CD4-positive, alpha-beta T cell (primary cell): Measurements from ENCODE around the gene ZCCHC2. TPM values are rescaled to one million over a fixed set of nuclear protein-coding genes. Genes with fewer than 3 reads are reported as not detected.

Experiments
- ATAC-seq: fragments of 200-7000 bp; cut with Tn5 transposase; one replicate; pipeline ENCODE4 v1.10.0; 2022; ENCODE audit warnings: mild to moderate bottlenecking; ENCODE audit not compliant: poor library complexity
- CTCF ChIA-PET: fragments of 350-600 bp; sonication (Branson Sonifier 250); formaldehyde crosslinking; loops from one replicate; lab custom pipeline; 2021; ENCODE audit warnings: antibody characterized with exemption, inconsistent platforms; lab: Charles Lee
- POLR2A ChIA-PET: fragments of 350-600 bp; sonication (Branson Sonifier 250); formaldehyde crosslinking; loops from one replicate; lab custom pipeline; 2021; ENCODE audit warnings: antibody characterized with exemption, inconsistent platforms; lab: Charles Lee
- DNase-seq, 14 experiments: peaks; one replicate each; pipeline ENCODE4 v3.0.0-alpha.2; 2013 to 2020; ENCODE audit warnings: mixed read lengths in 2 of 14
- H3K27ac ChIP-seq, 2 donors: one replicate each; pipeline versions ENCODE4 v1.5.1 to v1.7.0; 2013; ENCODE audit warnings: low read length in 2 of 2, low read depth in 1 of 2, mild to moderate bottlenecking in 1 of 2
- H3K27me3 ChIP-seq, 2 experiments: 1 replicate in 1 of 2; 2 replicates in 1 of 2; pipeline versions ENCODE4 v1.6.1 to v1.7.0; 2013; ENCODE audit warnings: low read length in 2 of 2, control low read depth in 1 of 2, mild to moderate bottlenecking in 1 of 2, moderate library complexity in 1 of 2; ENCODE audit not compliant: insufficient read depth in 2 of 2, control insufficient read depth in 1 of 2
- H3K36me3 ChIP-seq: one replicate; pipeline ENCODE4 v1.6.1; 2013; ENCODE audit warnings: low read length, control low read depth; ENCODE audit not compliant: insufficient read depth
- H3K4me1 ChIP-seq: one replicate; pipeline ENCODE4 v1.6.1; 2013; ENCODE audit warnings: low read length, control low read depth; ENCODE audit not compliant: insufficient read depth
- H3K4me3 ChIP-seq: one replicate; pipeline ENCODE4 v1.5.1; 2013; ENCODE audit warnings: mild to moderate bottlenecking, low read length, moderate library complexity
- H3K9me3 ChIP-seq, 2 experiments: 1 replicate in 1 of 2; 2 replicates in 1 of 2; pipeline versions ENCODE4 v1.6.1 to v1.7.0; 2013; ENCODE audit warnings: low read length in 2 of 2, mild to moderate bottlenecking in 2 of 2, control low read depth in 1 of 2, moderate library complexity in 1 of 2; ENCODE audit not compliant: control insufficient read depth in 1 of 2, insufficient read depth in 1 of 2
- H3K27ac Mint-ChIP-seq: one replicate; pipeline ENCODE4 v1.8.0; 2020; ENCODE audit warnings: mixed read lengths
- H3K27me3 Mint-ChIP-seq: one replicate; pipeline ENCODE4 v1.8.0; 2021; ENCODE audit warnings: mixed read lengths
- H3K36me3 Mint-ChIP-seq: one replicate; pipeline ENCODE4 v1.8.0; 2021; ENCODE audit warnings: low read depth, mixed read lengths
- H3K4me1 Mint-ChIP-seq: one replicate; pipeline ENCODE4 v1.8.0; 2021; ENCODE audit warnings: low read depth, mixed read lengths
- H3K4me3 Mint-ChIP-seq: one replicate; pipeline ENCODE4 v1.8.0; 2020; ENCODE audit warnings: mild to moderate bottlenecking, mixed read lengths
- H3K9me3 Mint-ChIP-seq: one replicate; pipeline ENCODE4 v1.8.0; 2020; ENCODE audit warnings: mixed read lengths
- intact Hi-C, 2 experiments: fragments of 100-400 bp; cut with DNase I in 1 of 2; cut with micrococcal nuclease in 1 of 2; formaldehyde crosslinking; loops; one replicate each; pipeline versions ENCODE4 v1.15.1 to v1.9.0; 2023 to 2025; cut with DNase I, micrococcal nuclease
- total RNA-seq, 174 experiments: library from RNA in 2 of 174; stranded (reverse) in 2 of 174; gene quantifications; one replicate each; pipeline ENCODE4 v1.2.3 and lab custom pipeline; 2021 to 2026
- TF ChIP-seq, protein P1 (sequence below): fragments of 200-600 bp; IDR thresholded peaks from one replicate; pipeline ENCODE4 v1.8.0; 2022; ENCODE audit warnings: antibody characterized with exemption, mild to moderate bottlenecking

ZCCHC2 gene
- total RNA-seq, 2 experiments from 2014 or later, result 85.0 to 85.4 TPM

DNA sequence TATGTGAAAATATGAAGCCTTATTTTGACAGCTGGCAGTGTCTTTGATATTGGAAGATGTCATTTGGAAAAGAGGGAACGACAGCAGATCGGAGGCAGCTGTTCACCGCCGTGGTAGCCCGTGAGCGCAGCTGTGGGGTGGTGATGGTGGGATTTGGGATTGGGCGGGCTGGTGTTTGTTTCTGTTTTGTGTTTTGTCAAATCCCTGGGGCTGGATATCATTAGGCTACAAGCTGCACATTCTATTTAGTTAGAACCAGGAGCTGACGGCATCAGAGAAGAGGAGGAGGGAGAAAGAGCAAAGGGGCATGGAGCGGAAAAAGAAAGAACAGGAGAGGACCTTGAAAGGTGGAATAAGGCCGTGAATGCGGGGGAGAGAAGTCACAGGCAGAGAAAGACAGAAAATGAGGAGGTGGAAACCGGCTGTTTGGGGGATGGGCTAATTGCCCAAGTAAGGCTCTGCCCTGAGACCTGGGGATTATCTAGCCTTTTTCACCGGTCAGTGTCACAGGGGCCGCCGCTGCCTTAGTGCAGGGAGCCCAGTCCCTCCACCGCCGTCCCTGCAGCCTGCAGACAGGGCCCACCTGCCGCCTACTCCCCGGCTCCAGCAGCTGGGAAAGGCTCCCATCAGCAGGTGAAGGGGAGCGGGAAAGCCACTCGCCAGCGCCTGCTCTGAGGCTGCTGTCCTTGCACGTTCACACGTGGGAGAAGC is 88.0 kb downstream of the ZCCHC2 start:
- intact Hi-C loops, result no loop called here
- CTCF ChIA-PET, result no interaction called here
- no peaks in the 10 kb centered on the region for H3K36me3 Mint-ChIP-seq
- Histone ChIP-seq H3K4me1 (no peaks in the 10 kb centered on the region), H3K36me3 (no peaks in the 10 kb centered on the region), H3K27ac (no peak overlapping the region), H3K4me3 (no peak overlapping the region), H3K9me3 (peaks cover 0 to 15% of the 10 kb centered on the region in 2 experiments), H3K27me3 (peaks cover 0 to 10% of the 10 kb centered on the region in 2 experiments)
- POLR2A ChIA-PET, result no interaction called here
- no peaks in the 10 kb centered on the region for H3K9me3 Mint-ChIP-seq
- no peak overlapping the region for H3K27ac Mint-ChIP-seq
- H3K27me3 Mint-ChIP-seq, result peaks cover 23% of the 10 kb centered on the region
- ATAC-seq (no peak), DNase-seq (no peak)
- no peak overlapping the region for H3K4me3 Mint-ChIP-seq
- TF ChIP-seq, protein P1, sequence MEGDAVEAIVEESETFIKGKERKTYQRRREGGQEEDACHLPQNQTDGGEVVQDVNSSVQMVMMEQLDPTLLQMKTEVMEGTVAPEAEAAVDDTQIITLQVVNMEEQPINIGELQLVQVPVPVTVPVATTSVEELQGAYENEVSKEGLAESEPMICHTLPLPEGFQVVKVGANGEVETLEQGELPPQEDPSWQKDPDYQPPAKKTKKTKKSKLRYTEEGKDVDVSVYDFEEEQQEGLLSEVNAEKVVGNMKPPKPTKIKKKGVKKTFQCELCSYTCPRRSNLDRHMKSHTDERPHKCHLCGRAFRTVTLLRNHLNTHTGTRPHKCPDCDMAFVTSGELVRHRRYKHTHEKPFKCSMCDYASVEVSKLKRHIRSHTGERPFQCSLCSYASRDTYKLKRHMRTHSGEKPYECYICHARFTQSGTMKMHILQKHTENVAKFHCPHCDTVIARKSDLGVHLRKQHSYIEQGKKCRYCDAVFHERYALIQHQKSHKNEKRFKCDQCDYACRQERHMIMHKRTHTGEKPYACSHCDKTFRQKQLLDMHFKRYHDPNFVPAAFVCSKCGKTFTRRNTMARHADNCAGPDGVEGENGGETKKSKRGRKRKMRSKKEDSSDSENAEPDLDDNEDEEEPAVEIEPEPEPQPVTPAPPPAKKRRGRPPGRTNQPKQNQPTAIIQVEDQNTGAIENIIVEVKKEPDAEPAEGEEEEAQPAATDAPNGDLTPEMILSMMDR, result no peak
- H3K4me1 Mint-ChIP-seq, result no peaks in the 10 kb centered on the region

DNA sequence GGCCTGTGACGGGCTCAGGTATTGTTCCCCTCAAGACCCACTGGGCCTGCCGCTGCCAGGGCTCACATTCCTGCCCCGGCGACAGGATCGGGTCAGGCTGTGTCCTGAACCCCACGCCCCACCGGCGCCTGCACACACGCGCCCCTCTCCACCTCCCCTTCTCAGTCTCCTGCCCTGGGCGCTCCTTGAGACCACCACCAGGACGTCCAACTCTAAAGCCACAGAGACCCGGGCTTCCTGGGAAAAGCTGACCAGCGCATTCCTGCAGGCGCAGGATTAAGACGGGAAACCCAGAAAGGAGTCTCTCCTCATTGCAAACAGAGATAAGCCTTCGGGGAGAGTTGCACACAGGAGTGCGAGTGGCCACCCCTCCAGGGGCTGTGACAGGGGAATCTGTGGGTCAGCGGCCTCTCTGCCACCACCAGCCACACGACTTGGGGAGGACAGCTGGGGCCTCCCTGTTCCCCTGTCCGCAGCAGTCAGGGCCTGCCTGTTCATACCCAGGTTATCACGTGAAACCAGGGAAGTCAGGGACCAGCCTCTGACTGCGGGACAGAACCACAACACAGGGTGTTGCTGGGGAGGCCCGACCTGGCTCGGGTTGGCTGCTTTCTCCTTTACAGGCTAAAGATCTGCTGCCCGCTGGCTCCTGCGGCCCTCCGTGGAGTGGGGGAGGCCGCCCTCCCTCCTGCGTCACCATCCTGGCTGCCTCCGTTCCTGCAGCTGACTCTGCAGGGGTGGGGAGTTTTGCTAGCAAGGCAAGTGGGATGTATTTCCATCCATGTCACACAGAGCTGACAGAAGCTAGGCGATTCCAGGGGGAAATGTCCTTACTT is 88.8 kb downstream of the ZCCHC2 start:
- Histone ChIP-seq H3K27ac (no peak overlapping the region), H3K4me1 (no peaks in the 10 kb centered on the region), H3K4me3 (no peak overlapping the region), H3K27me3 (peaks cover 0 to 10% of the 10 kb centered on the region in 2 experiments), H3K9me3 (peaks cover 0 to 15% of the 10 kb centered on the region in 2 experiments), H3K36me3 (no peaks in the 10 kb centered on the region)
- TF ChIP-seq, protein P1, result no peak
- no peak for DNase-seq
- Mint-ChIP-seq H3K4me1 (no peaks in the 10 kb centered on the region), H3K27me3 (peaks cover 27% of the 10 kb centered on the region), H3K36me3 (no peaks in the 10 kb centered on the region), H3K9me3 (no peaks in the 10 kb centered on the region), H3K27ac (no peak overlapping the region), H3K4me3 (no peak overlapping the region)
- intact Hi-C loops, result no loop called here
- POLR2A ChIA-PET, result no interaction called here
- CTCF ChIA-PET, result no interaction called here
- ATAC-seq, result no peak

DNA sequence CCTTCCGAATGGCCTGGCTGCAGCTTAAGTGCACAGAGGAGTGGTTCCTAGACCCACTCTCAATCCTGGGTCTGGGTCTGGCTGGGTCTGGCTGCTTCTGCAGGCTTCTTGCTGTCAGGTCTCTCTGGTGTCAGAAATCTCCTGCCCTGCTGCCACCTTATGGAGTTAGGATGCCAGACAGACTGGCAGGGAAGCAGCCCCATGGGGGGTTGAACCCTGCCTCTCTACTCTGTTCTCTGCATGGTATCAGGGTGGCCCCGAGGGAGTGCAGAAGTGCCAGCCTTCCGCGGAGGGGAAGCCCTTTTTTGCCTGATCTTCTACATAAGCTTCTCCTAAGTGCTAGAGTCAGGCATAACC is 89.4 kb downstream of the ZCCHC2 start:
- Mint-ChIP-seq H3K4me1 (no peaks in the 10 kb centered on the region), H3K4me3 (no peak overlapping the region)
- TF ChIP-seq, protein P1, result no peak

More for the DNA sequence above, 89.4 kb downstream of the ZCCHC2 start:
- DNase-seq, result no peak
- Mint-ChIP-seq H3K27ac (no peak overlapping the region), H3K27me3 (peaks cover 28% of the 10 kb centered on the region), H3K9me3 (no peaks in the 10 kb centered on the region), H3K36me3 (no peaks in the 10 kb centered on the region)
- H3K27me3 ChIP-seq, result peaks cover 0 to 10% of the 10 kb centered on the region in 2 experiments
- H3K4me1 ChIP-seq, result no peaks in the 10 kb centered on the region
- no peak overlapping the region for H3K27ac ChIP-seq
- CTCF ChIA-PET, result no interaction called here
- ATAC-seq, result no peak
- POLR2A ChIA-PET, result no interaction called here
- intact Hi-C loops, result no loop called here
- no peak overlapping the region for H3K4me3 ChIP-seq
- H3K9me3 ChIP-seq, result peaks cover 0 to 11% of the 10 kb centered on the region in 2 experiments
- H3K36me3 ChIP-seq, result no peaks in the 10 kb centered on the region
